ENCODE results near the gene VWA5B2.

GRCh38 chr3:184261270-184261853 lies 32.0 kb downstream of the VWA5B2 start, which contains the start of gene CAMK2N2:
- TF ChIP-seq GLI2 (tag by site-specific recombination; IDR thresholded peaks at IDR 0.05; ENCODE audit: borderline replicate concordance, low read depth) (no peak), ZNF776 (tag by site-specific recombination; IDR thresholded peaks at IDR 0.05; ENCODE audit: borderline replicate concordance) (no peak), CTCF (tag by site-specific recombination; IDR thresholded peaks at IDR 0.05) (no peak), HOXA7 (CRISPR knock-in tag; IDR thresholded peaks at IDR 0.05; ENCODE audit: borderline replicate concordance) (no peak), YY1 (tag by site-specific recombination; IDR thresholded peaks at IDR 0.05) (no peak), ZNF169 (tag by site-specific recombination; IDR thresholded peaks at IDR 0.05) (no peak), ZNF366 (tag by site-specific recombination; conservative IDR thresholded peaks at IDR 0.05) (no peak), ZNF449 (tag by site-specific recombination; IDR thresholded peaks at IDR 0.05) (no peak), ZNF704 (tag by site-specific recombination; IDR thresholded peaks at IDR 0.05) (no peak), ZNF274 (IDR thresholded peaks at IDR 0.05; ENCODE audit: low read length) (no peak), ZNF274 (tag by site-specific recombination; IDR thresholded peaks at IDR 0.05; ENCODE audit: borderline replicate concordance) (no peak), ZNF623 (tag by site-specific recombination; IDR thresholded peaks at IDR 0.05) (no peak), ZBTB7A (tag by site-specific recombination; IDR thresholded peaks at IDR 0.05; ENCODE audit: low read depth) (no peak)

Data from HEK293 (cell line).